GM13977 (cell line): Measurements from ENCODE around the gene SULT6B1.

Experiments
- DNase-seq: peaks from one replicate; pipeline ENCODE4 v3.0.0; 2012; ENCODE audit warnings: low spot score
- in situ Hi-C: fragments of 300-500 bp; cut with MboI; formaldehyde crosslinking; loops from one replicate; pipeline ENCODE4 v1.12.0; 2022; ENCODE audit warnings: low sequenced_read_pairs, low pct_unique_long_range_greater_than_20kb, mixed read lengths, inconsistent platforms; ENCODE audit not compliant: unreplicated experiment
- TF ChIP-seq, protein P1 (sequence below): IDR thresholded peaks from 2 replicates; pipeline ENCODE4 v1.5.1; 2012; ENCODE audit warnings: mild to moderate bottlenecking, control low read depth; ENCODE audit not compliant: insufficient read depth; ENCODE audit errors: extremely low read depth, missing control alignments

Gene SULT6B1

DNA sequence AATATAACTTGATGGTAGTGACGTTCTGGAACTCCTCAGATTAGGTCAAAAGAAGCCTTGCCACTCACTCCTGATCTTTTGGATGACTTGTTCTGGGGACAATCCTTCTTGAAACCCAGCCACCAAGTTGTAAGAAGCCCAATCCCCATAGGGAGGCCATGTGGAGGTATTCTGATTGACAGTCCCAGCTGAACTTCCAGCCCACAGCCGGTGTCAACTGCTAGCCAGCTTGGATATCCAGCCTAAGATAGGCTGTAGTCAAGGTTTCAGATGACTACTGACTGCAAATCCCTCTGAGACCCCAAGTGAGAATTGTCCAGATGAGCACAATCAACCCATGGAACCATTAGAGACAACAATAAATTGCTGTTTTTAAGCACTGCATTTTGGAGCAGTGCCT is 63.1 kb downstream of the SULT6B1 start:
- in situ Hi-C loops, result no loop called here
- DNase-seq, result no peak
- TF ChIP-seq, protein P1, sequence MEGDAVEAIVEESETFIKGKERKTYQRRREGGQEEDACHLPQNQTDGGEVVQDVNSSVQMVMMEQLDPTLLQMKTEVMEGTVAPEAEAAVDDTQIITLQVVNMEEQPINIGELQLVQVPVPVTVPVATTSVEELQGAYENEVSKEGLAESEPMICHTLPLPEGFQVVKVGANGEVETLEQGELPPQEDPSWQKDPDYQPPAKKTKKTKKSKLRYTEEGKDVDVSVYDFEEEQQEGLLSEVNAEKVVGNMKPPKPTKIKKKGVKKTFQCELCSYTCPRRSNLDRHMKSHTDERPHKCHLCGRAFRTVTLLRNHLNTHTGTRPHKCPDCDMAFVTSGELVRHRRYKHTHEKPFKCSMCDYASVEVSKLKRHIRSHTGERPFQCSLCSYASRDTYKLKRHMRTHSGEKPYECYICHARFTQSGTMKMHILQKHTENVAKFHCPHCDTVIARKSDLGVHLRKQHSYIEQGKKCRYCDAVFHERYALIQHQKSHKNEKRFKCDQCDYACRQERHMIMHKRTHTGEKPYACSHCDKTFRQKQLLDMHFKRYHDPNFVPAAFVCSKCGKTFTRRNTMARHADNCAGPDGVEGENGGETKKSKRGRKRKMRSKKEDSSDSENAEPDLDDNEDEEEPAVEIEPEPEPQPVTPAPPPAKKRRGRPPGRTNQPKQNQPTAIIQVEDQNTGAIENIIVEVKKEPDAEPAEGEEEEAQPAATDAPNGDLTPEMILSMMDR, result no peak

DNA sequence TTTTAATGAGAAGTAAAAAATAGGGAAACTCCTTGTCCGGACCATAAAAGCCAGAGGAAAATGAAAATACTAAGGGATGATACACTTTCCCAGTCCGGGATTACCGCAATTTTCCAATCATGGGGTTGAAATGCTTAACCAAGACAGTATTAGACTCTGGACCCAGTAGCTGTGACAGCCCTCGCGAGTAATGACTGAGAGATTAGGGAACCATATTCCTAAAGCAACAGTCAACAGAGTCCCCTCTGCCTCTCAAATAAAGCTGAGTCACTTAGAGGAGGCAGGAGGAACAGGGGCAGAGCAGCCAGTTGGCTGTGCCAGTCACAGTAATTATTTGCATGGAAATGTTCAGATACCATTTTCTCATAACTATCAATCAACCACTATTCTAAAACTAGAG is 69.3 kb downstream of the SULT6B1 start:
- in situ Hi-C loops, result no loop called here
- DNase-seq, result no peak
- TF ChIP-seq, protein P1, result no peak
